H9 (cell line): ENCODE results near the gene HCRTR2. TPM values are rescaled to one million over a fixed set of nuclear protein-coding genes. Genes with fewer than 3 reads are reported as not detected.

ENCODE experiments used
- DNase-seq: peaks from one replicate; pipeline ENCODE4 v3.0.0-alpha.2; 2017
- H2AFZ ChIP-seq: one replicate; pipeline ENCODE4 v1.6.1; 2013; ENCODE audit warnings: mild to moderate bottlenecking, low read length, control low read depth, moderate library complexity
- H2AK5ac ChIP-seq: 2 replicates; pipeline ENCODE4 v1.6.1; 2013; ENCODE audit warnings: low read length, control low read depth, mixed read lengths; ENCODE audit not compliant: insufficient read length
- H2BK120ac ChIP-seq: one replicate; pipeline ENCODE4 v1.6.1; 2013; ENCODE audit warnings: low read depth, mild to moderate bottlenecking, low read length, control low read depth, inconsistent platforms; ENCODE audit not compliant: poor library complexity, severe bottlenecking
- H2BK12ac ChIP-seq: 2 replicates; pipeline ENCODE4 v1.6.1; 2013; ENCODE audit warnings: low read length, control low read depth, mixed read lengths, low read depth; ENCODE audit not compliant: insufficient read length
- H2BK15ac ChIP-seq: 2 replicates; pipeline ENCODE4 v1.6.1; 2013; ENCODE audit warnings: low read depth, low read length, control low read depth
- H2BK20ac ChIP-seq: one replicate; pipeline ENCODE4 v1.6.1; 2013; ENCODE audit warnings: low read depth, mild to moderate bottlenecking, low read length, control low read depth, inconsistent platforms; ENCODE audit not compliant: poor library complexity, severe bottlenecking
- H2BK5ac ChIP-seq: 2 replicates; pipeline ENCODE4 v1.6.1; 2013; ENCODE audit warnings: low read length, control low read depth, mixed read lengths; ENCODE audit not compliant: insufficient read length
- H3K14ac ChIP-seq: 2 replicates; pipeline ENCODE4 v1.6.1; 2013; ENCODE audit warnings: low read length, control low read depth; ENCODE audit not compliant: insufficient read depth
- H3K18ac ChIP-seq: 2 replicates; pipeline ENCODE4 v1.6.1; 2013; ENCODE audit warnings: low read depth, mild to moderate bottlenecking, mixed read lengths, low read length, control low read depth; ENCODE audit not compliant: insufficient read length
- H3K23ac ChIP-seq: 2 replicates; pipeline ENCODE4 v1.6.1; 2013; ENCODE audit warnings: low read length, control low read depth, mixed read lengths, low read depth; ENCODE audit not compliant: insufficient read length
- H3K23me2 ChIP-seq: 2 replicates; pipeline ENCODE4 v1.6.1; 2013; ENCODE audit warnings: low read depth, mild to moderate bottlenecking, mixed read lengths, low read length, control low read depth; ENCODE audit not compliant: insufficient read length, poor library complexity, severe bottlenecking
- H3K27ac ChIP-seq: 2 replicates; pipeline ENCODE4 v1.5.1; 2013; ENCODE audit warnings: low read length, control low read depth, mixed read lengths, low read depth; ENCODE audit not compliant: insufficient read length
- H3K27me3 ChIP-seq: 2 replicates; pipeline ENCODE4 v1.6.1; 2013; ENCODE audit warnings: low read length, control low read depth, inconsistent platforms; ENCODE audit not compliant: insufficient read depth
- H3K4ac ChIP-seq: 2 replicates; pipeline ENCODE4 v1.6.1; 2013; ENCODE audit warnings: low read depth, mild to moderate bottlenecking, control low read depth, inconsistent platforms, low read length, moderate library complexity
- H3K4me1 ChIP-seq: 2 replicates; pipeline ENCODE4 v1.6.1; 2013; ENCODE audit warnings: low read length, control low read depth, inconsistent platforms; ENCODE audit not compliant: insufficient read depth
- H3K4me2 ChIP-seq: 2 replicates; pipeline ENCODE4 v1.6.1; 2013; ENCODE audit warnings: low read length, control low read depth, mixed read lengths; ENCODE audit not compliant: insufficient read length, insufficient read depth
- H3K56ac ChIP-seq: 2 replicates; pipeline ENCODE4 v1.6.1; 2013; ENCODE audit warnings: low read depth, mild to moderate bottlenecking, mixed read lengths, low read length, control low read depth; ENCODE audit not compliant: insufficient read length
- H3K79me1 ChIP-seq: 2 replicates; pipeline ENCODE4 v1.6.1; 2013; ENCODE audit warnings: low read depth, mild to moderate bottlenecking, moderate library complexity, low read length, control low read depth, inconsistent platforms; ENCODE audit not compliant: insufficient read depth, poor library complexity, severe bottlenecking
- H3K79me2 ChIP-seq: 2 replicates; pipeline ENCODE4 v1.6.1; 2013; ENCODE audit warnings: low read length, control low read depth, inconsistent platforms; ENCODE audit not compliant: insufficient read depth
- H3K9ac ChIP-seq: 2 replicates; pipeline ENCODE4 v1.6.1; 2013; ENCODE audit warnings: low read length, control low read depth, mixed read lengths; ENCODE audit not compliant: insufficient read length; ENCODE audit errors: extremely low read depth
- H3K9me3 ChIP-seq: one replicate; pipeline ENCODE4 v1.6.1; 2013; ENCODE audit warnings: low read depth, low read length, inconsistent platforms; ENCODE audit not compliant: control insufficient read depth
- H3T11ph ChIP-seq: one replicate; pipeline ENCODE4 v1.6.1; 2013; ENCODE audit warnings: mild to moderate bottlenecking, low read length, control low read depth, inconsistent platforms
- H4K20me1 ChIP-seq: one replicate; pipeline ENCODE4 v1.6.1; 2013; ENCODE audit not compliant: control insufficient read depth, insufficient read length, insufficient read depth
- H4K5ac ChIP-seq: 2 replicates; pipeline ENCODE4 v1.6.1; 2013; ENCODE audit warnings: low read depth, mild to moderate bottlenecking, mixed read lengths, low read length, control low read depth; ENCODE audit not compliant: insufficient read length
- H4K8ac ChIP-seq: replicated peaks from 2 replicates; pipeline ENCODE4 v1.6.1; 2013; ENCODE audit warnings: low read length, control low read depth, mixed read lengths, low read depth; ENCODE audit not compliant: insufficient read length
- H4K91ac ChIP-seq: 2 replicates; pipeline ENCODE4 v1.6.1; 2013; ENCODE audit warnings: low read depth, mild to moderate bottlenecking, moderate library complexity, mixed read lengths, low read length, control low read depth; ENCODE audit not compliant: insufficient read length
- H3K27ac Mint-ChIP-seq, 3 experiments: 2 replicates in 2 of 3; 3 replicates in 1 of 3; pipeline ENCODE4 v1.8.0; 2020 to 2021; ENCODE audit warnings: mixed read lengths in 3 of 3, mild to moderate bottlenecking in 1 of 3, moderate library complexity in 1 of 3
- H3K27me3 Mint-ChIP-seq: 2 replicates; pipeline ENCODE4 v1.8.0; 2021; ENCODE audit warnings: low read depth, mild to moderate bottlenecking, moderate library complexity, mixed read lengths
- H3K36me3 Mint-ChIP-seq, 3 experiments: 2 replicates in 2 of 3; 3 replicates in 1 of 3; pipeline ENCODE4 v1.8.0; 2020 to 2021; ENCODE audit warnings: low read depth in 3 of 3, mixed read lengths in 3 of 3; ENCODE audit not compliant: insufficient read depth in 1 of 3
- H3K4me1 Mint-ChIP-seq, 2 experiments: 2 replicates each; pipeline ENCODE4 v1.8.0; 2020; ENCODE audit warnings: mixed read lengths in 2 of 2
- H3K4me3 Mint-ChIP-seq, 2 experiments: 2 replicates in 1 of 2; 3 replicates in 1 of 2; pipeline ENCODE4 v1.8.0; 2020 to 2021; ENCODE audit warnings: mild to moderate bottlenecking in 2 of 2, mixed read lengths in 2 of 2, moderate library complexity in 1 of 2
- H3K9me3 Mint-ChIP-seq, 2 experiments: 2 replicates in 1 of 2; 3 replicates in 1 of 2; pipeline ENCODE4 v1.8.0; 2020; ENCODE audit warnings: mild to moderate bottlenecking in 2 of 2, mixed read lengths in 2 of 2, moderate library complexity in 1 of 2
- CTCF ChIP-seq: fragments of 200-600 bp; sonication (generic); conservative IDR thresholded peaks from 3 replicates; pipeline ENCODE4 v1.8.0; 2021; ENCODE audit warnings: antibody characterized with exemption, mild to moderate bottlenecking
- WGBS: extraction: QIAGEN DNeasy Blood & Tissue Kit; methylation state at CpG from one replicate; pipeline ENCODE4 v1.1.7; 2013; ENCODE audit warnings: missing lambda C conversion rate, low lambda C conversion rate, mixed read lengths; ENCODE audit not compliant: insufficient read length; ENCODE audit errors: extremely low coverage; 5-methylcytosine and 5-hydroxymethylcytosine counted together
- total RNA-seq: library from RNA; stranded (reverse); gene quantifications from 2 replicates; pipeline ENCODE4 v1.2.1, GENCODE V29; 2021

The HCRTR2 gene
- total RNA-seq, 1 experiment from 2014 or later, result not detected

GRCh38 chr6:55304747-55305146, 130.4 kb downstream of the HCRTR2 start:
- Histone ChIP-seq H3K23ac (no peak overlapping the region), H3K9ac (no peak overlapping the region), H2BK120ac (no peak overlapping the region), H3K4me2 (no peak overlapping the region), H3K18ac (no peak overlapping the region), H2BK15ac (no peak overlapping the region), H3K23me2 (no peaks in the 10 kb centered on the region), H3T11ph (no peak overlapping the region), H3K9me3 (no peaks in the 10 kb centered on the region), H3K4ac (no peak overlapping the region), H3K79me2 (no peaks in the 10 kb centered on the region), H3K27me3 (no peaks in the 10 kb centered on the region), H2BK12ac (no peak overlapping the region), H3K14ac (no peak overlapping the region), H3K56ac (no peak overlapping the region), H3K4me1 (no peaks in the 10 kb centered on the region), H3K79me1 (no peaks in the 10 kb centered on the region), H2BK20ac (no peak overlapping the region), H2AFZ (no peak overlapping the region), H4K5ac (no peak overlapping the region), H4K91ac (no peak overlapping the region), H4K20me1 (no peaks in the 10 kb centered on the region), H2BK5ac (no peak overlapping the region), H2AK5ac (no peak overlapping the region), H3K27ac (no peak overlapping the region), H4K8ac (no peak overlapping the region)
- Mint-ChIP-seq H3K4me1 (no peaks in the 10 kb centered on the region), H3K4me3 (no peak overlapping the region), H3K36me3 (no peaks in the 10 kb centered on the region), H3K27ac (no peak overlapping the region), H3K9me3 (no peaks in the 10 kb centered on the region), H3K27me3 (no peaks in the 10 kb centered on the region)
- no peak for DNase-seq
- no CpG with 5 or more reads among the region's 1 CpG for WGBS
- no peak for TF ChIP-seq CTCF
